ENCODE results near the gene ZBED2.
"Not testable (repeated sequence)": the region's sequence is repeated elsewhere in the genome, so short reads cannot be mapped to it uniquely, and the experiment has no call there.

The ZBED2 gene

DNA sequence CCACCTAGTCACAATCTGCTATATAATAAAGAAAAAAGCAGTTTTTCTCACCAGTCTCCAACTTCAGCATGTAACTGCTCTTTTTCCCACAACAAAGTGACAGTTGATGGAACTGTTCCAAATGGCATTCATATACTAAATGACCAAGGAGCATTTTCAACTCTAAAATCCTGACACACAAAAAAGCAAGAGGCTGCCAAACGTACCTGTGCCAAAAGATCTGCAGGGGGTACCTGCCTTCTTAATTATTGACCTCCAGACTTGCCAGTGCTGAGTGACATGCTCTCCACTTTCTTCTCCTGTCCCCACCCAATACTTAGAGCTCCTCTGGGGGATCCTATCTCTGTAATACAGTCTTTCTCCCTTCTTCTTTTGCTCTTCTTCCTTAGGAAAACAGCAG, 18.0 kb downstream of the ZBED2 start:
- DNase-seq, result no peak

DNA sequence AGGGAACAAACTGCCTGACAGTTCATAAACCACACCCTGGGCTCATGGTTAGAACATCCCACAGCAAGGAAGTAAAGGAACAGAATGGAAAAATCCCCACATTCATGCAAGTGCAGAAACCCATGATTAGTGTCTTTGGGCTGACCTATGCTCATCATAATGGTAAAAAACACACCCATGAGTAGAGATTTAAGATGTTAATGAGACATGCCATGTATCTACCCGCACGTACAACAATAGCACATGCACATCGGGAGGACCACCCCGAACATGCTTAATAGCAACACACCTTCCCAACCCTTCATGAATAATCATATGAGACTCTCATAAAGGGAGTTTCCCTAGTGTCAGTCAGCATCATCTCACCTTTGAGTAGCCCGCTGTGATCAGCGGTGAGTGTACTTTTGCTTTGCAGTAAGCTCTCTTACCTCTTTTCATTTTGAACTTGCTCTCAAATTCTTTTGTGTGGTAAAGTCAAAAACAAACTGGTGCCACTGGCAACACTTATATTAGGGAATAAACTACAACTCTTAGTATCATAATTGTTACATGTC, 23.2 kb downstream of the ZBED2 start:
- no peak for DNase-seq

DNA sequence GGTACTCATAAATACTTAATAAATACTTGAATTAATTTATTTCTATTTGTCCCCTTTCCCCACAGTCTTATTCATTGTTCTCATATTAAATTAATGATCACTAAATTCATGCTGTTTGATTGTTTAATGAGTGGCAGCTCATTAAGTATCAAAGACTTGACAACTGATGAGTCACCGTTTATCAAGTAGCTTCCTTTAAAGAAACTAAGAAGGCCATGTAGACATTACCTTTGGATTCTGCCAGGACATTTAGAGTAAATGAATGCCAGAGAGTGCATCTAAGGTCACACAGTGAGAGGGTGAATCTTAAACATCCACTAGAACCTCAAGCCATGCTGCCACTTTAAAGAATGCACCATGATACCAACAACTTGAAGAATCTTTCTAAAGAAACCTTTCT, 23.9 kb downstream of the ZBED2 start:
- no peak for DNase-seq

DNA sequence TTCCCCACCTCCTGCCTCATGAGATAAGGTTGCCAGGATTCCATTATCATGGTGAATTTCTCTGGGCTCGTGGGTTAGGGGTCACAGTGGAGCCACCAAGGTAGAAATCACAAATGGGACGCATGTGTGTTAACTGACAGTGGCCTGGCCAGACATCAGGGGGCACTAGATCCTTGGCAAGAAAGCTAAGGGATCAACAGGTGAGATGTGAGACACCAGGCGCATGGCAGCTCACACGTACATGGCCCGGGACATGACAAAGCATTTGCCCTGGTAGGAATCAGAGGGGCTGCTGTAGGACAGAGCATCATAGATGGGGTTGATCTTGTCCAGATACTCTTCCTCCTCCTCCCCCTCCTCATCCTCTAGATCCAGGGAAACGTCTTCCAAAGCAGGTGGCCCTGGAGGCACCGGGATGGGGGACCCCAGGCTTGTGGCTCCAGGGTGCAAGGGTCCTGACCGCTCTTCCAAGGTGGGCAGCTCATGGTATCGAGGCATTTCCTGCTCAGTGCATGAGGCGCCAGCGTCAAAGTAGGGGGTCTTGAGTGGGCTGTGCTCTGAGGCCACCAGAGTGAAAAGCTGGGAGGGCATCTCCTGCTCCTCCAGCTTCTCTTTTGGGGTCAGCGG, 24.6 kb downstream of the ZBED2 start:
- no peak for DNase-seq

DNA sequence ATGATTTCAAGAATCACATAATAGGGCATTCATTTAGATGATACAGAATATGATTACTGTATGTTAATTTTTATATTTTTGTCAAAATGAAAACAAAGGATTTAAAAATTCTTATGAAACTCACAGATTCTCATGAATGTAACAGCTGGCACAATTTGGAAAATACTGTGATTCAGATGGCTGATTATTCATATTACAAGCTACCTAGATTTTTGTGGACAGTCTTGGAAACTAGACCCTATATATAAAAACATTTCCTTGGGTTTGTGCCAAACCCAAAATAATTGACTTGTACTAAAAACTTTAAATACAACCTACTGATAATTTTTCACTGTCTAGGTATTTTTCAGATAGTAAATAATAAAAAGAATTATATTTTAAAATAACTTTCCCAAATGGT, 26.2 kb downstream of the ZBED2 start:
- no peak for DNase-seq

DNA sequence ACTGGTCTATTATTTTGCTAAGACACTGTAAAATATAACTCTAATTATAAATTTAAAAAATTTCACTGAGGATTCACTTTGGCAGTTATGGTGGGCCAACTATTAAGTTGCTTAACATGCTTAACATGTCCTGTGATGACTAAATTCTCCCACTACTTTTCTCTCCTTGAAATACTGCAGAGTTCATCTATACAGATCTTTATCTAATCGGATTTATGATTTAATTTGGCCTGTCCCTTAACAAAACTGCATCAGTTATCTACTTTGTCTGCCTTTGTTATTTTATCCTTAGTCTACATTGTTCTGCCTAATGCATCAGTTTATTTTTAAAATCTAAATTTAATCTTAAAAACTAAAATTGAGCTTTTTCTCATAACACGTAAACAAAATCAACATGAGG, 26.8 kb downstream of the ZBED2 start:
- no peak for DNase-seq

DNA sequence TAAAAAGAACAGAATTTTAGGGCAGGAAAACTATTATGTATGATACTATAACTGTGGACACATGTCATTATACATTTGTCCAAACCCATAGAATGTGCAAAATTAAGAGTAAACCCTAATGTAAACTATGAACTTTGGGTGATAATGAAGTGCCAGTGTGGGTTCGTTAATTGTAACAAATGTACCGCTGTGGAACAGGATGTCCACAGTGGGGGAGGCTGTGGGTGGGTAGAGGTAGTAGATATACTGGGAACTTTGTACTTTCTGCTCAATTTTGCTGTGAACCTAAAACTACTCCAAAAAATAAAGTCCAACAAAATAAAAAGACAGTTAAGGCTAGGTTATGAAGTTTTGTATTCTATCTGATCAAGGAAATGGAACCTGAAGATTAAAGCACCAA, 28.3 kb downstream of the ZBED2 start:
- DNase-seq, result no peak

DNA sequence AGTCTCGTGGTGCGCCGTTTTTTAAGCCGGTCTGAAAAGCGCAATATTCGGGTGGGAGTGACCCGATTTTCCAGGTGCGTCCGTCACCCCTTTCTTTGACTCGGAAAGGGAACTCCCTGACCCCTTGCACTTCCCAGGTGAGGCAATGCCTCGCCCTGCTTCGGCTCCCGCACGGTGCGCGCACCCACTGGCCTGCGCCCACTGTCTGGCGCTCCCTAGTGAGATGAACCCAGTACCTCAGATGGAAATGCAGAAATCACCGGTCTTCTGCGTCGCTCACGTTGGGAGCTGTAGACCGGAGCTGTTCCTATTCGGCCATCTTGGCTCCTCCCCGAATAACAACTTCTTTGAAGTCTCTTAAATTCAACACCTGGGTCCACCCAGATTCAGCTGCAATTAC, 33.2 kb downstream of the ZBED2 start:
- DNase-seq, result not testable (repeated sequence)

DNA sequence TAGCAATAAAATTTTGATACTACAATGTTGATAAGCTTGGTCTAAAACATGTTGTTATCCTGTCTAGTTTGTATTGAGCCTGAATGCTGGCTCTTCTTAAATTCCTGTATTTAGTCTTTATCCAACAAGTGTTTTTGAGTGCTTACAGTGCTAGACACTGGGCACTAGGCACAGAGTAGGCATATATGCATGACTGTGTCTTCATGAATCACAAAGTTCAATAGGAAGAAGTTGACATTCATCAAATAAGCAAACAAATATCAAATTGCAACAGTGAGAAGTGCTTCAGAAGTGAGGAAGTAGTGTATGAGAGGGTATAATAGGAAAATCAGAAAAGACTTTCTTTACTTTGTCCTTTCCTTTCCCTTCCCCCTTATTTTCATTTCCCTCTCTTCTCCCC, 46.4 kb downstream of the ZBED2 start:
- DNase-seq, result no peak

DNA sequence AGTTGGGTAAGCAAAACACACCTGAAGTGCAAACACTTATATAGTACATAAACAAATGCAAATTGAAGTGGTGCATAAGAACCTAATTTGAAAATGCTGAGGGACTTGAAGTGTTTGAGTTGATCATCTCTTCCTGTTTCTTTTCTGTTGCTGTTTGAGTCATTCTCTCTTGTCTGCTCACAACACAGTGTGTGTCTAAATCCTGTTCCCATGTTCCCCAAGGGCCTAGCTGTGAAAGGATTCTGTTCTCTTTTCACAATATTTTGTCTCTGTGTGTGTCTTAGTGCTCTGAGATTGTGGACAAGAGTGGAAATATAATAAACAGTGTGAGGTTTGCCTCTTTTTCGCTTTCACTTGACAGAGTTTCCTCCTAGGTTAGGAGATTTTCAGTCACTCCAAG, 47.1 kb downstream of the ZBED2 start:
- DNase-seq, result no peak

DNA sequence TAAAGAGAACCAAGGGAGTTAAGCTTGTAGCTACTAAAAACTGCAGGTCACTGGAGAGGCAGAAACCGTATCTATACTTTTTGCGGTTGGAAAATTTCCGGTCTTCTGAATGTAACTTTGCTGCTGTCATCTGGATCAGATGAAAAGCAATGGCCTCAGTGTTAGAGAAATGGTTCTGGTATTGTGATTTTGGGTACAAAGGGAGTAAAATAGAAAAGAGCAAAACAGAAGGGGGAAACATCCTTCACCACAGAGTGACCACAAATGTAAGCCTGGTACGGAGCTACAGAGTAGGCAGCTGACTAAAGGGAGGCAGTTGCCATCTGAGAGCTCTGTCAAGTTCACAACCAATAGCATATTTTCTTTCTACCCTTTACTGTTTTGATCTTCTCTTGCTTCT, 47.5 kb downstream of the ZBED2 start:
- no peak for DNase-seq

DNA sequence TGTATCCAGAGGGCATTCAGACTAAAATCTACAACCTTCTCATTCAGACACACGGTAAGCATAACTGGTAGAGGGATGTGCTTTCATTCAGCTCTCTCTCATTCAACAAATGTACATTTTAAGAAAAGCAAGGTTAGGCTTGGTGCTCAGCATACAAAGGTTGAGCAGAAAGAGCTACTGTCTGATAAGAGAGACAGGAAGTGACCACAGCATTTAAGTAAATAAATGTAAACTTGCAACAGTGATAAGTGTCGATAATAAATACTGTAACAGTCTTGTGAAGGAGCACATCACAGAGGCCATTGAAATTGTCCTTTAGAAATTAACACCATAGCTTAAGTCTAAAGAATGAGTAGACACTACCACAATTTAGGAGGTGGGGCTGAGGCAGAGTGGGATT, 49.8 kb downstream of the ZBED2 start:
- DNase-seq, result no peak

Data from amygdala (tissue), 56 donors.